K562 (cell line): ENCODE measurements around the gene CCSER1. TPM values are rescaled to one million over a fixed set of nuclear protein-coding genes. Genes with fewer than 3 reads are reported as not detected.

Experiments used
- ATAC-seq: fragments of 200-7000 bp; cut with Tn5 transposase; 3 replicates; pipeline ENCODE4 v1.9.1; 2020; ENCODE audit warnings: moderate library complexity
- BruUV-seq: library from RNA; stranded (reverse); fragments of 400-500 nt; replicated peaks from 2 replicates; lab custom pipeline; 2021; lab: Mats Ljungman, UMichigan
- CTCF ChIA-PET: fragments of 300-600 bp; formaldehyde crosslinking; extraction: SDS; loops from one replicate; lab custom pipeline; 2021; ENCODE audit warnings: low intra/inter-chr PET ratio; lab: Yijun Ruan, JAX
- POLR2A ChIA-PET: fragments of 300-600, 350-650 bp; sonication (Branson Sonifier 250); formaldehyde crosslinking; extraction: SDS; loops from one replicate; lab custom pipeline; 2021; ENCODE audit warnings: antibody characterized with exemption, inconsistent platforms; lab: Yijun Ruan, JAX
- DNase-seq, 4 experiments: peaks; one replicate each; pipeline versions ENCODE4 v3.0.0 to v3.0.0-alpha.2; 2011 to 2018; ENCODE audit warnings: low spot score in 3 of 4, mixed read lengths in 3 of 4; ENCODE audit errors: extremely low read depth in 1 of 4
- FAIRE-seq: peaks from 2 replicates; lab custom pipeline; 2011; peaks lifted over from hg19 to GRCh38; lab: Jason Lieb, UNC
- H2AFZ ChIP-seq: 2 replicates; pipeline ENCODE4 v1.6.0; 2011; ENCODE audit warnings: low read depth, low read length, control low read depth, inconsistent platforms
- H3K27ac ChIP-seq: fragments of 200-600 bp; 3 replicates; pipeline ENCODE4 v1.8.0; 2011; ENCODE audit warnings: low read depth, mild to moderate bottlenecking, control low read depth, inconsistent platforms, low read length, moderate library complexity, mixed read lengths; ENCODE audit errors: extremely low read depth
- H3K27me3 ChIP-seq, 2 experiments: fragments of 300-600 bp in 1 of 2; 2 replicates in 1 of 2; 3 replicates in 1 of 2; pipeline versions ENCODE4 v1.6.0 to v1.8.0; 2011; ENCODE audit warnings: inconsistent platforms in 2 of 2, low read length in 2 of 2, mild to moderate bottlenecking in 1 of 2, mixed read lengths in 1 of 2, moderate library complexity in 1 of 2; ENCODE audit not compliant: control insufficient read depth in 2 of 2, insufficient read depth in 2 of 2
- H3K36me3 ChIP-seq: fragments of 300-600 bp; 3 replicates; pipeline ENCODE4 v1.8.0; 2011; ENCODE audit warnings: mild to moderate bottlenecking, low read length, inconsistent platforms; ENCODE audit not compliant: control insufficient read depth, insufficient read depth
- H3K4me1 ChIP-seq, 2 experiments: fragments of 200-600 bp in 1 of 2; replicated peaks in 1 of 2; 2 replicates in 1 of 2; 3 replicates in 1 of 2; pipeline versions ENCODE4 v1.5.1 to v1.8.0; 2011; ENCODE audit warnings: inconsistent platforms in 2 of 2, low read length in 2 of 2, mild to moderate bottlenecking in 1 of 2, mixed read lengths in 1 of 2, moderate library complexity in 1 of 2; ENCODE audit not compliant: control insufficient read depth in 2 of 2, insufficient read depth in 2 of 2
- H3K4me2 ChIP-seq: 2 replicates; pipeline ENCODE4 v1.6.1; 2011; ENCODE audit warnings: low read length, control low read depth, inconsistent platforms, mixed read lengths; ENCODE audit not compliant: insufficient read depth
- H3K4me3 ChIP-seq: fragments of 200-600 bp; sonication (generic), shearing (Covaris generic); 2 replicates; pipeline ENCODE4 v1.5.1; 2016; ENCODE audit warnings: control low read depth, inconsistent platforms
- H3K79me2 ChIP-seq: fragments of 200-600 bp; 3 replicates; pipeline ENCODE4 v1.8.0; 2011; ENCODE audit warnings: low read length, inconsistent platforms; ENCODE audit not compliant: control insufficient read depth, insufficient read depth
- H3K9ac ChIP-seq, 2 experiments: 2 replicates each; pipeline versions ENCODE4 v1.6.0 to v1.6.1; 2011; ENCODE audit warnings: low read depth in 2 of 2, low read length in 2 of 2, control low read depth in 1 of 2, inconsistent platforms in 1 of 2, mild to moderate bottlenecking in 1 of 2, mixed read lengths in 1 of 2; ENCODE audit not compliant: insufficient read depth in 1 of 2
- H3K9me1 ChIP-seq: one replicate; pipeline ENCODE4 v1.6.0; 2011; ENCODE audit warnings: inconsistent platforms, mild to moderate bottlenecking, low read length, moderate library complexity; ENCODE audit not compliant: control insufficient read depth, insufficient read depth
- H3K9me3 ChIP-seq: replicated peaks from 2 replicates; pipeline ENCODE4 v1.5.1; 2011; ENCODE audit warnings: low read depth, low read length, inconsistent platforms; ENCODE audit not compliant: control insufficient read depth, insufficient read depth
- H4K20me1 ChIP-seq: replicated peaks from 2 replicates; pipeline ENCODE4 v1.6.1; 2011; ENCODE audit warnings: low read length, inconsistent platforms, mixed read lengths; ENCODE audit not compliant: control insufficient read depth, insufficient read depth
- BRD4 ChIP-seq: fragments of 200-600 bp; sonication (generic); IDR thresholded peaks from 2 replicates; pipeline ENCODE4 v1.6.1; 2017; ENCODE audit warnings: inconsistent platforms
- ETV5 ChIP-seq: sonication (generic); formaldehyde crosslinking; IDR thresholded peaks from 2 replicates; pipeline ENCODE4 v1.4.0; 2020; ENCODE audit warnings: low read depth, mild to moderate bottlenecking, missing genetic modification reagents
- KAT2B ChIP-seq: IDR thresholded peaks from one replicate; pipeline ENCODE4 v1.6.1; 2012; ENCODE audit warnings: low read depth, mild to moderate bottlenecking, control low read depth, inconsistent platforms, low read length, moderate library complexity
- KLF10 ChIP-seq: fragments of 250-450 bp; sonication (Bioruptor Pico); IDR thresholded peaks from 2 replicates; pipeline ENCODE4 v1.6.1; 2021; ENCODE audit warnings: matching md5 sums
- NCOR1 ChIP-seq: fragments of 450-650 bp; IDR thresholded peaks from 2 replicates; pipeline ENCODE4 v1.6.1; 2016; ENCODE audit warnings: mild to moderate bottlenecking, moderate library complexity
- NRF1 ChIP-seq, 2 experiments: fragments of 450-650 bp; IDR thresholded peaks in 1 of 2; conservative IDR thresholded peaks in 1 of 2; 2 replicates each; pipeline ENCODE4 v1.6.1; 2014; ENCODE audit warnings: mild to moderate bottlenecking in 2 of 2
- POU5F1 ChIP-seq: fragments of 150-350 bp; IDR thresholded peaks from 2 replicates; pipeline ENCODE4 v1.6.1; 2014; ENCODE audit warnings: borderline replicate concordance, low read length, low read depth, mild to moderate bottlenecking; ENCODE audit not compliant: partially characterized antibody
- SRSF3 ChIP-seq: fragments of 200-400 bp; formaldehyde crosslinking; IDR thresholded peaks from 2 replicates; pipeline ENCODE4 v1.6.1; 2016; ENCODE audit warnings: mild to moderate bottlenecking, low read length, moderate library complexity; ENCODE audit not compliant: insufficient read depth
- TRIM24 ChIP-seq, 2 experiments: fragments of 450-650 bp; IDR thresholded peaks; 2 replicates each; pipeline ENCODE4 v1.6.1; 2016
- ZNF696 ChIP-seq: fragments of 250-450 bp; sonication (Bioruptor Pico); conservative IDR thresholded peaks from 2 replicates; pipeline ENCODE4 v1.4.0; 2020; ENCODE audit warnings: mild to moderate bottlenecking, moderate library complexity
- ZNF76 ChIP-seq: fragments of 250-450 bp; sonication (Bioruptor Pico); IDR thresholded peaks from 2 replicates; pipeline ENCODE4 v1.4.0; 2020; ENCODE audit warnings: mild to moderate bottlenecking, moderate library complexity, borderline replicate concordance
- WGBS: fragments of 100-300 bp; shearing (Covaris generic); methylation state at CpG from one replicate; pipeline ENCODE4 v1.1.6; 2016; ENCODE audit warnings: low coverage, mixed read lengths; ENCODE audit not compliant: insufficient coverage; ENCODE audit errors: missing lambda C conversion rate; 5-methylcytosine and 5-hydroxymethylcytosine counted together
- in situ Hi-C: fragments of 300-500 bp; cut with MboI; formaldehyde crosslinking; loops from 4 replicates; pipeline ENCODE4 v1.15.0; 2018; ENCODE audit warnings: inconsistent platforms, mixed read lengths
- intact Hi-C: fragments of 100-400 bp; cut with micrococcal nuclease; formaldehyde crosslinking; loops from 2 replicates; pipeline ENCODE4 v1.14.2; 2022
- polyA plus RNA-seq, 8 experiments: library from polyadenylated mRNA; depleted of rRNA in 4 of 8; stranded (reverse) in 5 of 8; unstranded in 3 of 8; fragments of >200 nt; fragmentation: Nextera tagmentation in 2 of 8; fragmentation: Illumina TruSeq in 1 of 8; extraction: Ambion mirVana in 2 of 8; extraction: Trizol in 1 of 8; gene quantifications; 2 replicates each; pipeline versions ENCODE4 v1.2.1 to v1.2.3, GENCODE V29; 2011 to 2014; ENCODE audit warnings: inconsistent platforms in 1 of 8, missing spikeins in 1 of 8
- total RNA-seq, 7 experiments: library from RNA; depleted of rRNA in 6 of 7; stranded (reverse); fragments of >200 nt in 6 of 7; fragmentation: Illumina TruSeq in 2 of 7; extraction: Trizol in 2 of 7; gene quantifications; 2 replicates each; pipeline versions ENCODE4 v1.2.1 to v1.2.3, GENCODE V29; 2011 to 2021; ENCODE audit warnings: low replicate concordance in 1 of 7
- TF ChIP-seq, protein P1 (sequence below): IDR thresholded peaks from 3 replicates; pipeline ENCODE4 v1.6.1; 2011; ENCODE audit warnings: borderline replicate concordance, mild to moderate bottlenecking; ENCODE audit not compliant: insufficient read length, insufficient read depth
- TF ChIP-seq, protein P2 (sequence below): sonication (generic); formaldehyde crosslinking; IDR thresholded peaks from 2 replicates; pipeline ENCODE4 v1.8.0; 2023; ENCODE audit warnings: mild to moderate bottlenecking, missing genetic modification reagents

The CCSER1 gene
- total and polyA plus RNA-seq, 9 of the 15 experiments (the other 6 are each of a cell fraction or from before 2014, with no cell fraction given): not detected

DNA sequence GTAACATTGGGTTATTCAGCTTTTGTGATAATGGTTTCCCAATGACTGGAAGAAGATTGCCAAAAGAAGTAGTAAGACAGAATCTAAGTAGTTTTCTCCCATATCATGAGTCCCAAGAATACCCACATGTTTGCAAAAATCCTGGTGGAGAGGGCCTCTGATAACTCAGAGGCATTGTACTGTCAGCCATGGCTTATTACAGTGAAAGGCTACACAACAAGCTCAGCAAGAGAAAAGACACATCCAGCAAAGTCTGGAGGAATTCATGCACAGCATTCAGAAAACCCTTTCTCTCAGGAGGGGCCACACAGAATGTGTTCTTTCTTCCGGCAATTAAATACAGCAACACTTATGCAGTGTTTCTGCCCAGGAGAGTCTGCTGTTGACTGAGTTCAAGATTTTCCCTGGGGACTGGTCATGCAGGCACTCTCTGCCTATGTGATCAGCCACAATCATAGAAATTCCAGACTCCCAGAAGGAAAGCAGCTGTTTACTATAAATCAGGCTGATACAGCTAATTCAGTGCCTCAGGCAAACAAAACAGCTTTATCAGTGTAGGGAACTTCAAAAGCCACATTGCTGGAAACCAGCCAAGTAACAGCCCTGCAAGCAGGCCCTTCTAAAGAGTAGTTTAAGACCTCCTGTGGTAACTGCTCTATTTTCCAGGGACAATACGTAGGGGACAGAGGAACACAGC, 937.1 kb downstream of the CCSER1 start:
- Histone ChIP-seq H3K36me3 (no peaks in the 10 kb centered on the region), H4K20me1 (no peaks in the 10 kb centered on the region), H3K4me1 (no peaks in the 10 kb centered on the region), H3K4me3 (no peak overlapping the region), H3K4me2 (no peak overlapping the region), H3K27me3 (no peaks in the 10 kb centered on the region), H3K27ac (no peak overlapping the region)
- POLR2A ChIA-PET: no interaction called here
- 0% methylated on average over 2 of the region's 2 CpGs for WGBS
- CTCF ChIA-PET: no interaction called here
- BruUV-seq: no TSS peak
- DNase-seq (peak in 1 of 4 experiments; percentile 5), FAIRE-seq (no peak), ATAC-seq (no peak)
- TF ChIP-seq, protein P1, sequence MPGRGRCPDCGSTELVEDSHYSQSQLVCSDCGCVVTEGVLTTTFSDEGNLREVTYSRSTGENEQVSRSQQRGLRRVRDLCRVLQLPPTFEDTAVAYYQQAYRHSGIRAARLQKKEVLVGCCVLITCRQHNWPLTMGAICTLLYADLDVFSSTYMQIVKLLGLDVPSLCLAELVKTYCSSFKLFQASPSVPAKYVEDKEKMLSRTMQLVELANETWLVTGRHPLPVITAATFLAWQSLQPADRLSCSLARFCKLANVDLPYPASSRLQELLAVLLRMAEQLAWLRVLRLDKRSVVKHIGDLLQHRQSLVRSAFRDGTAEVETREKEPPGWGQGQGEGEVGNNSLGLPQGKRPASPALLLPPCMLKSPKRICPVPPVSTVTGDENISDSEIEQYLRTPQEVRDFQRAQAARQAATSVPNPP: no peak
- TF ChIP-seq, protein P2, sequence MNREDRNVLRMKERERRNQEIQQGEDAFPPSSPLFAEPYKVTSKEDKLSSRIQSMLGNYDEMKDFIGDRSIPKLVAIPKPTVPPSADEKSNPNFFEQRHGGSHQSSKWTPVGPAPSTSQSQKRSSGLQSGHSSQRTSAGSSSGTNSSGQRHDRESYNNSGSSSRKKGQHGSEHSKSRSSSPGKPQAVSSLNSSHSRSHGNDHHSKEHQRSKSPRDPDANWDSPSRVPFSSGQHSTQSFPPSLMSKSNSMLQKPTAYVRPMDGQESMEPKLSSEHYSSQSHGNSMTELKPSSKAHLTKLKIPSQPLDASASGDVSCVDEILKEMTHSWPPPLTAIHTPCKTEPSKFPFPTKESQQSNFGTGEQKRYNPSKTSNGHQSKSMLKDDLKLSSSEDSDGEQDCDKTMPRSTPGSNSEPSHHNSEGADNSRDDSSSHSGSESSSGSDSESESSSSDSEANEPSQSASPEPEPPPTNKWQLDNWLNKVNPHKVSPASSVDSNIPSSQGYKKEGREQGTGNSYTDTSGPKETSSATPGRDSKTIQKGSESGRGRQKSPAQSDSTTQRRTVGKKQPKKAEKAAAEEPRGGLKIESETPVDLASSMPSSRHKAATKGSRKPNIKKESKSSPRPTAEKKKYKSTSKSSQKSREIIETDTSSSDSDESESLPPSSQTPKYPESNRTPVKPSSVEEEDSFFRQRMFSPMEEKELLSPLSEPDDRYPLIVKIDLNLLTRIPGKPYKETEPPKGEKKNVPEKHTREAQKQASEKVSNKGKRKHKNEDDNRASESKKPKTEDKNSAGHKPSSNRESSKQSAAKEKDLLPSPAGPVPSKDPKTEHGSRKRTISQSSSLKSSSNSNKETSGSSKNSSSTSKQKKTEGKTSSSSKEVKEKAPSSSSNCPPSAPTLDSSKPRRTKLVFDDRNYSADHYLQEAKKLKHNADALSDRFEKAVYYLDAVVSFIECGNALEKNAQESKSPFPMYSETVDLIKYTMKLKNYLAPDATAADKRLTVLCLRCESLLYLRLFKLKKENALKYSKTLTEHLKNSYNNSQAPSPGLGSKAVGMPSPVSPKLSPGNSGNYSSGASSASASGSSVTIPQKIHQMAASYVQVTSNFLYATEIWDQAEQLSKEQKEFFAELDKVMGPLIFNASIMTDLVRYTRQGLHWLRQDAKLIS (CRISPR knock-in tag): no peak
- TF ChIP-seq NRF1 (conservative IDR thresholded peaks at IDR 0.05 in 1 of 2, IDR thresholded peaks at IDR 0.05 in 1 of 2) (no peak), ZNF76 (CRISPR knock-in tag) (no peak), NCOR1 (no peak), BRD4 (no peak), KLF10 (CRISPR knock-in tag) (no peak), TRIM24 (IDR thresholded peaks at IDR 0.05) (no peak), KAT2B (no peak), SRSF3 (no peak), POU5F1 (no peak), ETV5 (CRISPR knock-in tag) (no peak), ZNF696 (CRISPR knock-in tag) (no peak)
- TF ChIP-seq, all 486 proteins: peak for 0
- no peak overlapping the region for H3K9ac ChIP-seq
- peaks cover 2% of the 10 kb centered on the region; the same call in 1 of the 2 replicates for H3K9me3 ChIP-seq
- no peaks in the 10 kb centered on the region for H3K79me2 ChIP-seq
- intact Hi-C loops: no loop called here
- H3K9me1 ChIP-seq: no peaks in the 10 kb centered on the region
- no peak overlapping the region for H2AFZ ChIP-seq
- in situ Hi-C loops: no loop called here
